Head of caudate nucleus (tissue), 42 donors: Measurements from ENCODE around the gene RAB44.

Experiments used
- DNase-seq, 42 donors: peaks; one replicate each; pipeline versions ENCODE4 v3.0.0 to v3.0.0-alpha.2; 2020 to 2021; ENCODE audit warnings: mixed read lengths in 7 of 42
- intact Hi-C: fragments of 100-400 bp; cut with DNase I; formaldehyde crosslinking; loops from one replicate; pipeline ENCODE4 v1.15.0; 2022

RAB44 gene

GRCh38 chr6:36665180-36665579 lies 32.4 kb upstream of the RAB44 start:
- intact Hi-C loops, result no loop called here
- no peak for DNase-seq

- intact Hi-C loops, result no loop called here
- no peak for DNase-seq
These were observed 31.3 kb upstream of the RAB44 start for GRCh38 chr6:36666287-36666686.

- peak; percentile 45 to 92 (median 72) for DNase-seq
- intact Hi-C loops, result no loop called here
These were observed 30.6 kb upstream of the RAB44 start for GRCh38 chr6:36666826-36667591.

GRCh38 chr6:36668591-36668990 lies 29.0 kb upstream of the RAB44 start:
- DNase-seq, result no peak
- intact Hi-C loops, result no loop called here

- intact Hi-C loops, result no loop called here
These were observed 28.6 kb upstream of the RAB44 start for GRCh38 chr6:36669002-36669401.

GRCh38 chr6:36670271-36670670 lies 27.4 kb upstream of the RAB44 start:
- intact Hi-C loops, result no loop called here
- DNase-seq, result no peak

More at GRCh38 chr6:36669002-36669401, 28.6 kb upstream of the RAB44 start:
- DNase-seq, result no peak

GRCh38 chr6:36671687-36672375 lies 25.8 kb upstream of the RAB44 start:
- DNase-seq, result no peak
- intact Hi-C loops, result no loop called here

- intact Hi-C loops, result no loop called here
- no peak for DNase-seq
These were observed 23.7 kb upstream of the RAB44 start for GRCh38 chr6:36673882-36674281.

GRCh38 chr6:36674942-36675341 lies 22.7 kb upstream of the RAB44 start:
- intact Hi-C loops, result loop anchor here (5.0 kb wide), 1 partner anchor 82 kb away; no protein-coding TSS in a partner anchor
- DNase-seq, result no peak

GRCh38 chr6:36676141-36677058 lies 21.2 kb upstream of the RAB44 start:
- intact Hi-C loops, result loop anchor here (5.0 kb wide), 1 partner anchor 81 kb away; no protein-coding TSS in a partner anchor
- no peak for DNase-seq

GRCh38 chr6:36677059-36677749 lies 20.4 kb upstream of the RAB44 start:
- peak in 7 of 42 donors; percentile 15 to 53 (median 19) for DNase-seq
- intact Hi-C loops, result loop anchor here (5.0 kb wide), 1 partner anchor 80 kb away; no protein-coding TSS in a partner anchor

GRCh38 chr6:36677753-36678487 lies 19.7 kb upstream of the RAB44 start:
- no peak for DNase-seq
- intact Hi-C loops, result loop anchor here (5.0 kb wide), 1 partner anchor 79 kb away; no protein-coding TSS in a partner anchor

- intact Hi-C loops, result loop anchor here (5.0 kb wide), 1 partner anchor 79 kb away; no protein-coding TSS in a partner anchor
- peak; percentile 56 to 93 (median 83) for DNase-seq
These were observed 19.1 kb upstream of the RAB44 start, which contains the start of gene CDKN1A for GRCh38 chr6:36678488-36679042. Gene CDKN1A, plus strand, starts transcription at chr6:36678714. Its CDS starts 5,388 bp downstream, at chr6:36684102.

- DNase-seq, result peak in 27 of 42 donors; percentile 20 to 69 (median 37)
- intact Hi-C loops, result loop anchor here (5.0 kb wide), 1 partner anchor 78 kb away; no protein-coding TSS in a partner anchor
These were observed 18.4 kb upstream of the RAB44 start for GRCh38 chr6:36679043-36679833.

GRCh38 chr6:36682328-36683144 lies 15.1 kb upstream of the RAB44 start:
- peak in 1 of 42 donors; percentile 32 for DNase-seq
- intact Hi-C loops, result no loop called here
